GM18868 (cell line): ENCODE data around the gene ZNF175.
A peak's percentile ranks its signal among the peaks of the same experiment; 100 is the strongest.

Experiments used
- ATAC-seq: cut with Tn5 transposase; IDR thresholded peaks from one replicate; pipeline ENCODE4 v1.9.1; 2021; ENCODE audit warnings: mild to moderate bottlenecking, moderate library complexity; ENCODE audit not compliant: unreplicated experiment

ZNF175 gene

DNA sequence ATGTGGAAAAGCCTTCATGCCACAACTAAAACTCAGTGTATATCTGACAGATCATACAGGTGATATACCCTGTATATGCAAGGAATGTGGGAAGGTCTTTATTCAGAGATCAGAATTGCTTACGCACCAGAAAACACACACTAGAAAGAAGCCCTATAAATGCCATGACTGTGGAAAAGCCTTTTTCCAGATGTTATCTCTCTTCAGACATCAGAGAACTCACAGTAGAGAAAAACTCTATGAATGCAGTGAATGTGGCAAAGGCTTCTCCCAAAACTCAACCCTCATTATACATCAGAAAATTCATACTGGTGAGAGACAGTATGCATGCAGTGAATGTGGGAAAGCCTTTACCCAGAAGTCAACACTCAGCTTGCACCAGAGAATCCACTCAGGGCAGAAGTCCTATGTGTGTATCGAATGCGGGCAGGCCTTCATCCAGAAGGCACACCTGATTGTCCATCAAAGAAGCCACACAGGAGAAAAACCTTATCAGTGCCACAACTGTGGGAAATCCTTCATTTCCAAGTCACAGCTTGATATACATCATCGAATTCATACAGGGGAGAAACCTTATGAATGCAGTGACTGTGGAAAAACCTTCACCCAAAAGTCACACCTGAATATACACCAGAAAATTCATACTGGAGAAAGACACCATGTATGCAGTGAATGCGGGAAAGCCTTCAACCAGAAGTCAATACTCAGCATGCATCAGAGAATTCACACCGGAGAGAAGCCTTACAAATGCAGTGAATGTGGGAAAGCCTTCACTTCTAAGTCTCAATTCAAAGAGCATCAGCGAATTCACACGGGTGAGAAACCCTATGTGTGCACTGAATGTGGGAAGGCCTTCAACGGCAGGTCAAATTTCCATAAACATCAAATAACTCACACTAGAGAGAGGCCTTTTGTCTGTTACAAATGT is 16.4 kb downstream of the ZNF175 start:
- no peak for ATAC-seq

DNA sequence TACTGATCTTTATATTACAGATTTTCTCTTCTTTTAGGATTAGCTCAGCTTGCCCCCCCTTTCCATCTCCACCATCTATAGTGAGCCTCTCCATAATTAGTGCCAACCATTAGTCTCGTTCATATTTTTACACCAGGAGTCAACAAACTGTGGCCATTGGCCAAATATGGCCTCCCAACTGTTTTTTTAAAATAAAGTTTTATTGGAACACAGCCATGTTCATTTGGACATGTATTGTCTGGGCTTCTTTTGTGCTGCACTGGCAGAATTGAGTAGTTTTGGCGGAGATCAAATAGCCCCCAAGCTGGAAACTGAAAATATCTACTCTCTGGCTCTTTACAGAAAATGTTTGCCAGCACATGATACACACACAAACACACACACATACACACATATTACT is 18.4 kb downstream of the ZNF175 start:
- no peak for ATAC-seq

DNA sequence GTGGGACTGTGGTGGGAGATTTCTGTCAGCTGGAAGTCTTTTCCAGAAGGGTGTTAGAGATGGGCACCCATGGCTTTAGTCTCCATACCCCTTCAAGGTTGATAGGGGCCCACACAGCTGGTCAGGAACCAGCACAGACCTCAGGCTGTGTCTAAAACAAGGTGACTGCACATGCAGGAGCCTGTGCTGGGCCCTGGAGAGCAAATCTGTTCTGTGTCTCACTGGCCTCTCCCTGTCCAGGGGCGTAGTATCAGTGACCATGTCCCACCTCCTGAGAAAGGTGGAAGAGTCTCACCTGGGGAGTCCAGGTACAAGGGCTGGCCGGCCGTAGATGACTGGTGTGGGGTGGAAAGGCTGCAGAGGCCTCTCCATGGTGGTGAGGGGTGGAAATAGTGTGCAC is 19.4 kb downstream of the ZNF175 start:
- no peak for ATAC-seq

DNA sequence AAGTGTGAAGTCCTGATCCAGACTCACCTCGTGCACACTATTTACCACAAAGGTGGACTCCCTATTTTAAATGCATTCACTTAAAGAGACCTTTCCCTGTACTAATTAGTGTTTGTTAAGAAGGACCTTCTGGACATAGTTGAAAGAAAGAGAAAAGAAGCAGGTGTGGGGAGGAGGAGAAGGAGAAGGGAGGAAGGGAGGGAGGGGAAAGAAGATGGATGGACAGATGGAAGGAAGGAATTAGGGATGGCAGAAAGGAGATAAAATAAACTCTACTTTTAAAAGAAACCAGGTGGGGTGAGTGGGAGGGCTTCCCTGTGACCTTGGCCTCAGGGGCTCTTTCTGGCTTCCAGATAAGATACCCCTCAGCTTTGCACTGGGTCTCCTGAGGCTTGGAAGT is 21.4 kb downstream of the ZNF175 start:
- no peak for ATAC-seq

- ATAC-seq, result no peak
Observed at GRCh38 chr19:51593138-51593890, 22.2 kb downstream of the ZNF175 start.

GRCh38 chr19:51593969-51594773 is 23.1 kb downstream of the ZNF175 start:
- peak; percentile 97 for ATAC-seq

GRCh38 chr19:51594774-51595109 is 23.7 kb downstream of the ZNF175 start:
- no peak for ATAC-seq

DNA sequence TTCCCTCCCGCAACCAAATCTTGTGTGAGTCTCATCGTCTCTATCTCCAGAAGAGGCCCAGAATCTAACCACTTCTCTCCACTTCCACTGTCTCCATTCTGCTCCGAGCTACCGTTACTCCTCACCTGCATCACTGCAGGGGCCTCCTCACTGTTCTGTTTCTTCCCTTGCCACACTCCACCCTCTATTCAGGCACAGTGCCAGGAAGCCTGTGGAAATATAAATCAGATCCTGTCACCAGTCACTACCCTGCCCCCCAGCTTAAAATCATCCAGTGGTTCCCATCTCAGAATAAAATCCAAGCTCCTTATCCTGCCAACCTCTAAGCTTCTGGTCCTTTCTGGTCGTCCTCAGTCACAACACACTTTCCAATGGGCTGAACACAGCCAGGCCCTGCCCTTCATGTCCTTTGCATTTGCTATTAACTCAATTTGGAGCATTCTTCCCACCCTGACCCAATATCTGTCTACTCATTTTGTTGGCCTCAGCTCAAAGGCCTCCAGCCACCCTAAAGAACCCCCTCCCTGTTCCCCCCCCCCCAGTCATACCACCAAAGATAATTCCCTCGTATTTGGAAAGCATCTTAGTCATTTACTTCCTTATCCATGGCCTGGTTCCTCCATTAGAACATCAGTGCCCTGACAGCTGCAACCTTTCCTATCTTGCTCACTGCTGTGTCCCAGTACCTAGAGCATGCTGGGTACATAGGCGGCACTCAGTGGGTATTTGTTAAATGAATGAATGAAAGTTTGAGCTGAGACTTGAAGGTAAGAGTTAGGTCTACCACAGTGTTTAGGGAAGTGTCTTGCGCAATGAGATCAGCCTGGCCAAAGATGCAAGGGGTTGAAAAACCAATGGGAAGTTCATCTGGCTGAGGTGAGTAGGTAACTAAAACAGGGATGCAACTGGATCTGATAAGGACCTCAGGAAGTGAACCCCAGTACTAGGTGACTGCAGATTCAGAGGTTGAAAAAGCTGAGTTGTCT is 24.4 kb downstream of the ZNF175 start:
- ATAC-seq, result no peak

DNA sequence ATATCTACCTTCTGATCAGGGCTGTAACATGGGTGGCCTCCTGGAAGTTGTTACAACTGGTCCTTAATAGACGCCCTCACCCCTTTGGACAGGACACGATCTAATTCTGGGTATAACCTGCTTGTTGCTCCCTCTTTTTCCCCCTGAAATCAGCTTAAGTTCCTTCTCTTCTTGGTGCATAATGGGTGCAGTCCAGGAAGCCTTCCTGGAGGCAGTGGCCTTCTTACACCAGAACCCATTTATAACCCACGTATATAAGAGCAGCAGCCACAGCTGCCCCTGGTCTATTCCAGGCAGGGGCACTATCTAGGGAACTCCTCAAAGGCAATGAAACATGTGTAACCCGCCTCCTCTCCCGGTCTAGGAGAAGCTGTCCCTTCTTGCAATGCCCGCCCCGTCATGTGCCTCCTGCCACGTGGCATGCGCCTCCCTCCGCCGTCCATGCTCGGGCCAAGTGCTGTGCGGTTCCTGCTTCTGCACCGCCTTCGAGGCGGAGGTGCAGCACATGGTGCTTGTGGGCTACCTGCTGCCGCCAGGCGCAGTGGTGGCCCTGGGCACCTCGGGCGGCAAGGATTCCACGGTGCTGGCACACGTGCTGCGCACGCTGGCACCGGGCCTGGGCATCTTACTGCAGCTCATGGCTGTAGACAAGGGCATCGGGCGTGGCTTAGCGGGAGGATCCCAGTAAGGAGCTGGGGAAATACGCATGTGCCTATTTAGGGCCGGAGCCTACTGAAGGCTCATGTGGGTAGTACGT is 27.3 kb downstream of the ZNF175 start:
- ATAC-seq, result no peak

DNA sequence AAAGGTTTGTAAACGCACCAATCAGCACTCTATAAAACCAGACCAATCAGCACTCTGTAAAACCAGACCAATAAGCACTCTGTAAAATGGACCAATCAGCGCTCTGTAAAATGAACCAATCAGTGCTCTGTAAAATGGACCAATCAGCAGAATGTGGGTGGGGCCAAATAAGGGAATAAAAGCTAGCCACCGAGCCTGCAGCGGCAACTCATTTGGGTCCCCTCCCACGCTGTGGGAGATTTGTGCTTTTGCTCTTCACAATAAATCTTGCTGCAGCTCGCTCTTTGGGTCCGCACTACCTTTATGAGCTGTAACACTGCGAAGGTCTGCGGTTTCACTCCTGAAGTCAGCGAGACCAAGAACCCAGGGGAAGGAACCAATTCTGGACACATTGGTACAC is 28.0 kb downstream of the ZNF175 start:
- ATAC-seq, result no peak

DNA sequence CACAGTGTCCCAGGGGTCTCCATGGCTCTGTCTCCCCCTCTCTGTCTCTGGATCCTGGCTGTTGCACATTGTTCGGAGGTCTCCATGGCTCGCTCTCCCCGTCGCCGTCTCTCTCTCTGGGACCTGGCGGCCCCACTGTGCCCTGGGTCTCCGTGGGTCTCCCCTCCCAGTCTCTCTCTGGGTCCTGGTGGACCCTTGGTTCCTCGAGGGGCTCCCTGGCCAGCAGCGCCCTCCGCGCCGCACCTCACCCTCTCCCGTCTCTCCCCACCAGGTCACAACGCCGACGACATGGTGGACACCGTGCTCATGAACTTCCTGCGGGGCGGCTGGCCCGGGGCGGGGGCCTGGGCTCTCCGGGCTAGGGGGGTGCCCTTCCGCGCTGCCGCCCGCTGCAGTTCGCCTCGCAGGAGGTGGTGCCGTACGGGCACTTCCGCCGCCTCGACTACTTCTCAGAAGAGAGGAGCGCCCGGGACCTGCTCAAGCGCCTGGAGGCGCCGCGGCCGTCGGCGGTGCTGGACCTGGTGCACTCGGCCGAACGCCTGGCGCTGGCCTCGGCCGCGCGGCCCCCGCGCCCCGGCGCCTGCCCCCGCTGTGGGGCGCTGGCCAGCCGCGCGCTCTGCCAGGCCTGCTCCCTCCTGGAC is 30.0 kb downstream of the ZNF175 start:
- no peak for ATAC-seq

DNA sequence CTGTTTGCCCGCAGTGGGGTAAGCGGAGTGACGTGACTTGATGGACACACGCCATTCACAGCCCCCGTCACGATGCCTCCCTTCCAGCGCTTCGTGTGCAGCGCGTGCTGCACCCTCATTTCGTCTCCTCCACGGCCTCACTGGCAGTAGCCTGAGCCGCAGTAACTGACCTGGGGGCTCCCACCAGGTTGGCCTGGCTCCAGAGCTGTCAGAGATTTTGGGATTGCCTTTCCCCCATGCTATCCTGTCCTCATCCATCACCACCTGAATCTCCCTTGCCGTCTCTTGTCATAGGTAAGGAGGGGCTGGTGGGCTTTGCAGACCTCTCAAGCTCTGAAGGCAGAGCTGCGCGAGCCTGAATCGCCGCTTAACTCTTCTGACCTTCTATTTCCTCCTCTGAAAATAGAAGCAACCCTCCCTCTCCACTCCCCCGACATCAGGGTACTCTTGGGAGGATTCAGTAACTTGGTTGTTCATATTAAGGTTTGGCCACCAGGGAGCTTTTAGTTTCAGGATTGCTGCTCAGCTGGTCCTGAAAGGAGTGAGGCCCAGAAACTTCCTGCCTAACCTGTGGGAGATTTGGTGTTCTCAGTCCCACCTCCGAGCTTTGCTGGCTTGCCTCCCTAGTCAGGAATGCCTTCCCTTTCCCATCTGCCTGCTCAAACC is 31.2 kb downstream of the ZNF175 start:
- no peak for ATAC-seq

GRCh38 chr19:51607077-51607476 is 36.0 kb downstream of the ZNF175 start:
- ATAC-seq, result peak; percentile 91

DNA sequence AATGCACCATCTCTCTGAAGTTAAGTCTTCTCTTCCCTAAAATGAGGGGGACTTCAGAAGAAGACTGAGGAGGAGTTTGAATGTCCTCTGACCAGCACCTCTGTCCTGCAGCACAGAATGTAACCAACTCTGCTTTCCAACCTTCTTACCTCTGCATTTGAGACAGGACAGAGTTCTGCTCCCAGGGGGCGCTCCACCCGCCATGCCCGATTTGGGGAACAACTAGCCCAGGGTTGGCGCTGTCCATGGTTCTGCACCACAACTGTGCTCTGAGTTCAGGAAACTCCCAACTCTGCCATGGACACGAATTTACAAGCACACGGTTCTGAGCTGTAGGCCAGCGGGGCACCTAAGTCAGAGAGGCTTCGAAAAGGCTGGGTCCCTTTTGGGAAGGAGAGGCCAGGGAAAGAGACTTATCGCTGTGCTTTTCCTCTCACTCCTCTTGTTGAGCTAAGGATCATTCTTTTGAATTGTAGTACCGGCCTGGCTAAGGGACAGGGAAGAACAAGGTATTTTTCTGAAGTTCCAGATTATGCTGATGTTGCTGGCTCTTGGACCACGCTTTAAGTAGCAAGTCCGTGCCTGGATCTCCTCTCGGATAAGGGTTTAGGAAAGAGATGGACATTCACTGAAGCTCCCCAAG is 37.0 kb downstream of the ZNF175 start:
- no peak for ATAC-seq

GRCh38 chr19:51610576-51610975 is 39.5 kb downstream of the ZNF175 start:
- ATAC-seq, result no peak

DNA sequence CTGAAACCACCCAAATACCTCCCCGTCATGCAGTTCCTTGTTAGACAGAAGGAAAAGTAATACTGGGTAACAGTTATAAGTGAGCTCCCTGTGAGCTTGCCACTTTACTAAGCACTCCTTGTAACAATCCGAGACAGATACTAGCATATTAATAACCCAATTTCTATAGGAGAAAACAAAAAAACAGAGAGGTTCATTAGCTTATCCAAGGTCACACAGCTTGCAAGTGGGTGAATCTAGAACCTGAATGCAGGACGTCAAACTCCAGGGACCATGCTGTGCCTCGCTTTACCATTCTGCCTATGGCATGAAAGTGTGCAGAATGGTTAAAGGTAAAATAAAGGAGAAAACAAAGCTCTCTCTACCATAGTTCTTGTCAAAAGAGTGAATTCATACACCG is 43.7 kb downstream of the ZNF175 start:
- ATAC-seq, result no peak

DNA sequence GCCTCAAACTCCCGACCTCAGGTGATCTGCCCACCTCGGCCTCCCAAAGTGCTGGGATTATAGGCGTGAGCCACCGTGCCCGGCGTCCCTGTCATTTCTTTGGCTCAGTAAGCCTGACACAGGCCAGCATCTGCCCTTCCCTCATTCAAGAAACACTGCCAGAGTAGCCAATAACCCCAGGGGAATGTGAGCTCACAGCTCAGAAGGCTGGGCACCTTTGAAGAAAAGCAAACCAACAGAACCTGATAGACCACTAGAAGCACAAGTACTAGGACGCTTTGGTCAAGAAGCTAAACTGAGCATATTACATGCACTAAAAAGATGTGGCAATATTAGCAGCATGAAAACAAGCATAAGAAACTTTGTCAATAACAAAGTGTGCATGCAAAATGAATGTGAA is 44.9 kb downstream of the ZNF175 start:
- ATAC-seq, result no peak

DNA sequence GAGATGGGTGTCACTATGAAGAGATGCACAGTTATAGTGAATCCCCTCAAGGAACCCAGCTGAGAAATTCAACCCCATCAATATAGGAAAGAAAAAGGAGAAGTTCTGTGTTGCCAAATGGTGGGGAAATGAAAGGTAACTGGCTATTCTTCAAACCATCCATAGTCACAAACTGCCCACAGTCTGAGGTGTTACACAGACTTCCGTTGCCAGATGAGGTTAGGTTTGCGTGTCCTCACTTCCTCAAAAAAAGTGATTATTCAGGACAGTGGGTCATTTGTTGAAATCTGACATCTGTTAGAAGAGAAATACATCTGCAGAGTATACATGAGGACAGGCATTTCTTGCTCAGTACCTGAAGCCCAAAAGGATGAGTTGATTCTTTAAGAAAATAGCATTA is 50.1 kb downstream of the ZNF175 start:
- ATAC-seq, result no peak
